Medulla oblongata (tissue), 1 donor: ENCODE data around the gene TSR3.

Experiments
- DNase-seq: peaks from one replicate; pipeline ENCODE4 v3.0.0-alpha.2; 2015; ENCODE audit errors: extremely low spot score

The TSR3 gene

DNA sequence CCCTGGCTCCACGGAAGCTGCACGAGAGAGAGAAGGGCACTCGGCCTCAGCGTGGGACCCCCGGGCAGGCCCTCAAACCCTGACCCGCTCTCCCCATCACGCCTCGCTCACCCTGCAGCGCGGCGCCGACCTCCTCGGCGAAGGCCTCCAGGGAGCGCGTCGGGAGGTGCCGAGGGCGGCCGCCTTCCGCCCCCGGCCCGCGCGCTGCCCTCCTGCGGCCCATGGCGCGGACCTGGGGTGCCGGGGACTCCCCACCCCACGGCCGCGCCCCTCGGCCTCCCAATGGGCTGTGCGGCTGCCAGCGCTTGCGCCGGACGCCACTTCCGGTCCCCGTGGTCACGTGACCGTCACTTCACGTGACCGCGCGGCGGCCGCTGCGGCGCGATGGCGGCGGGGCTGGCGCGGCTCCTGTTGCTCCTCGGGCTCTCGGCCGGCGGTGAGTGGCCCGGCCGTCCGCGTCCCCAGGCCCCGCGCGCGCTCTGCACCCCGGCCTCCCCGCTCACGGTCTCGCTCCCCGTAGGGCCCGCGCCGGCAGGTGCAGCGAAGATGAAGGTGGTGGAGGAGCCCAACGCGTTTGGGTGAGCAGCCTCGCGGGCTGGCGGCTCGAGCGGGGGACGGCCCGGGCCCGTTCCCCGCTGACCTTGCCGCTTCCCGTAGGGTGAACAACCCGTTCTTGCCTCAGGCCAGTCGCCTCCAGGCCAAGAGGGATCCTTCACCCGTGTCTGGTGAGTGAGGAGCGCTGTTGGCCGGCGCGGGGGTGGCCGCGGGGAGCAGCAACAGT, at the start of gene TSR3, which contains the start of gene GNPTG:
Gene TSR3, minus strand, starts transcription at position 297 of the 781 bp plus-strand sequence. Its CDS starts 74 bp downstream, at position 223.
Gene GNPTG, plus strand, starts transcription at position 350 of the 781 bp plus-strand sequence. Its CDS starts 35 bp downstream, at position 385.
- peak; percentile 81 for DNase-seq

DNA sequence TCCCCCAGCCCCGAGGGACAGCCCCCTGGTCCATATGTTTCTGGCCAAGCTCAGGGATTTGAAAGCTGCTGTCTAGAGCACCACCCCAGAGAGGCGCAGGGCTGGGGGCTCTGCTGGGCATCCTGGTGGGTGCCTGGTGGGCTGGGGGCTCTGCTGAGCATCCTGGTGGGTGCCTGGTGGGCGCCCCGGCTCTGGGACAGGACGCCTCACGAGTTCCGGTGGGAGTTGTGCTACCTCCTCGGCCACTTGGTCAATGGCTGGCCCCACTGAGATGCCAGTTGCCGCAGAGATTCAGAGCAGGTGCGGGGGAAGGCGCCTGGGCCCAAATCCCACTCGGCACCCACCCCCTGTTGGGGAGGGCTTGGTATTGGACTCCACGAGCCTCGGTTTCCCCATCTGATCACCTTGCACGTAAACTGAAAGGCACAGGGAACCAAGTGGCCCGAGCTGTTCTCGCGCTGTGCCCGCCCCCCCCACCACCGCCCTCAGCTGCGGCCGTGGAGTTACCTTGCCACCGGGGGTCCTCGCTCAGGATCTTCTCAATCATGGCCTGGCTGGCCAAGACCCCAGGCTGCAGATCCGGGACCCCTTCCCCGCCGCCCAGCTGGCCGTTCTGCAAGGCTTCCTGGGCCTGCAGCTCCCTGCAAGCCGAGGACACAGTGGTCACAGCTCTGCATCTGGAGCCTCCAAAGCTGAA, 49.5 kb upstream of the TSR3 start:
- no peak for DNase-seq

GRCh38 chr16:1398826-1399581, 47.3 kb upstream of the TSR3 start:
- no peak for DNase-seq

DNA sequence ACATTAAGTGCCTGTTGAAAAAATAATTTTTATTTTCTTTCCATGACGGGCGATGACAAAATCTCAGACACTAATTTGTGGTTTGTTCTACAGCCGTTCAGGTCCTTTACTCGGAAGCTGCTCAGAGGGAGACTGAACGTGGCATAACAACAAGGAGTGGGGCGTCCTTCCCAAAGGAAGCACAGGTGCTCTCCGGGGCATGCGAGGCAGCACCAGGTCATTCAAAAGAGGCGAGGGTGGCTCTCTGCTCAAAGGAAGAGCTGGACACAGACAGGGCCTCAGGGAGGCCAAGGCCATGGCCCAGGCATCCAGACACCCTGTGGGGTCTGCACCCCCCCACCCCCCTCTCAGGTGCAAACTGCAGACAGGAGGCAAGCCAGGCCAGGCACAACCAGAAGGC, 46.7 kb upstream of the TSR3 start:
- no peak for DNase-seq

GRCh38 chr16:1397779-1398178, 46.1 kb upstream of the TSR3 start:
- DNase-seq: no peak

DNA sequence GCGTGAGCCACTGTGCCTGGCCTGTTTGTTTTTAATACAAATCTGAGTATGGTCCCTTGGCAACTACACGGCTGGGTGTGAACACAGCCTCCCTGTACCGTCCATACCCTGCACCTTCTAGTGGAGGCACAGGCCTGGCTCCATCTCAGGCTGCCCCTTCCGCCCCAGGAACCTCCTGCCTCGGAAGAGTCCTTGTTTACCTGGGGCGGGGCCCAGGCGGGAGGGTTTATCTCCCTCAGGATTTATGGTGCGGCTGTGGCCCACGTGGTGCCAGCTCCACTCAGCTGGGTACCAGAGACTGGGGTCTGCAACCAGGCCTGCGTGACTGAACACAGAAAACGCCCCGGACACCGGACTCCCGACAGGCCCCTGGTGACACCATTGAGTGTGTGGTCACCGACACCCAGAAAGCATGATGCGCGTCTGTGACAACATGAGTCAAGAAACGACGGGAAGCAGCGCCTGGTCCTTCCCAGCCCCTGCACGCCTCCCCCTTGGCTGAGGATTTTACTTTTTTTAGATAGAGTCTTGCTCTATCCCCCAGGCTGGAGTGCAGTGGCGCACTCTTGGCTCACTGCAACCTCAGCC, 43.9 kb upstream of the TSR3 start:
- DNase-seq: no peak

DNA sequence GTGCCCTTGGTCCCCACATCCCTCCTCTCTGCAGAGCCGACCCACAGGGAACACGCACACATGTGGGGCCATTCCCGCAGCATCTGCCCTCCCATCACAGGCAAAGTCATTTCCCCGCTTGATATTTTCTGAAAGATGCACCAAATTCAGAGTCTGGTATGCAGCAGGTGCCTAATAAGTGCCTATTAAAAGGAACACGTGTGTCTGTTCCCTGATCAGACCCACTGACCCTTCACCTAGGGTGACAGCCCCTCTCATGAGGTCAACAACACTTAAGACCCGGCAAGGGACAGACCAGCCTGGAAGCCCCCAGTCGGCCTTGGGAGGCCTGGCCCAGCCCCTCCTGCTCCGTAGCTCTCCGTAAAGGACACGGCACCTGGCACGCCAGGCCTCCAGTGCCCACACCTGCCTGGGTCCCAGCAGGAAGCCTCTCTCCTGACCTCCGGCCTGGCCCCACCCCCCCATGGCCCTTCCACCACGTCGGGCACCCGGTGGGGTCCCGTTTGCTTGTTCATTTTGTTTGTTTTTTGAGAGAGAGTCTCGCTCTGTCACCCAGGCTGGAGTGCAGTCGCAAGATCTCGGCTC, 42.8 kb upstream of the TSR3 start:
- no peak for DNase-seq

DNA sequence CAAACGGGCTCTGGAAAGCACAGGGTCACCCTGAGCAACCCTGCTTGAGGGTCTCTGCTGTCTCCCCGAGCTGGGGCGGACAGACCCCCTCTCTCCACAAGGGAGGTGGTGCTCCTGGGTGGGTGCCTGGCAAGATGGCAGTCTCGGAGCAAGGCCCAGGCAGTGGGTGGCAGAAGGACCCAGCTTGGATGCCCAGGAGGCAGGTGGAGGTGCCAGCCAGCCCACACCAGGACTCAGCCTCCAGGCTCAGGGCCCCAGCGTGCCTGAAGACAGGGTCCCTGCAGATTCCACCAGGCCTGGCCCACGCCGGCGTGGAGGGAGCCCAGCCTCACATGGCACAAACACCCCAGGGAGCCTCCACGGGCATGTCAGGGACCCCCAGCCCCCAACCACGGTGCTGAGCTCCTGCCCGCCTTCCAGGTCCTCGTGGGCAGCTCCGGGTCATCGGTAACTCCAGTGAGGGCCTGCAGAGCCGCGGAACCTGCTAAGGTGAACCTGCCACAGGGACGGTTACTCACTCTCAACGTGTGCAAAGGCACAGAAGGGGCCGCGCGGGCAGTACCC, 42.0 kb upstream of the TSR3 start:
- DNase-seq: no peak

DNA sequence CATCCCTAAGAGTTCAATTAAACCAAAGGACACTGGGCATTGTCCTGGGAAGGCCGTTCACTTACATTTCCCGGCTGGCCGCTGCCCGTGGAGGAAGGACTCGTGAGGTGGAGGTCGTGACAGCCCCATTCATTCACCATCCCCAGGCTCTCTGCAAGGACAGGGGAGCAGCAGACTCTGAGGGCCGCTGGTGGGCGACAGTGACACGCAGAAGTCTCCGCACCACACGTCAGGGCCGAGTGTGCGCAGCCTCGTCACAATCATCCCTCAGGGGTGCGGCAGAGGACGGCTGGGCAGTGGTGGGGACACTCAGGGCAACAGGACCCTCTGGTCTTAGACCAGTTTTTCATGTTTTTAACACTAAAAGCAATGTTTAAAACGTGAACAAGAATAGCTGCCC, 41.1 kb upstream of the TSR3 start:
- no peak for DNase-seq

GRCh38 chr16:1390239-1390779, 38.6 kb upstream of the TSR3 start:
- no peak for DNase-seq

GRCh38 chr16:1389762-1390161, 38.1 kb upstream of the TSR3 start:
- DNase-seq: no peak

DNA sequence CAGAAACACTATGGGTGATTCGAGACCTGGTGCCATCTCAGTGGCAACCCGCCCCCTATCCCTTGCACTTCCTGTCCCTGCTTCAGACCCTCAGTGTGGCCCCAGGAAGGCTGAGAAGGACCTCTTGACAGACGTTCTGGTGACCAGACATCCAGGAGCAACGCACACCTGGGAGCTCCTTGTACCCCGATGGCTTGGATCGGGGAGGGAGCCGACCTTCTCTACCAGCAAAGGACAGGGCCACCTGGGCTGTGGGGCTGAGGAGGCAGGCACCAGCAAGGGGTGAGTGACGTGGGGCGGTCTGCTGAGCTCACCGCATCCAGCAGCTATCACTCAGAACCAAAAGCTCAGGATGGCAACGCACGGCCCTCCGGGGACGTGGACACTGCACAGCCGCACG, 35.7 kb upstream of the TSR3 start:
- DNase-seq: no peak

- no peak for DNase-seq
Measured at GRCh38 chr16:1385232-1385631, 33.6 kb upstream of the TSR3 start.

GRCh38 chr16:1383556-1383955, 31.9 kb upstream of the TSR3 start:
- no peak for DNase-seq

- no peak for DNase-seq
Measured at GRCh38 chr16:1381612-1382406, 30.1 kb upstream of the TSR3 start.

GRCh38 chr16:1380195-1380594, 28.5 kb upstream of the TSR3 start:
- no peak for DNase-seq

- no peak for DNase-seq
Measured at GRCh38 chr16:1379304-1380076, 27.8 kb upstream of the TSR3 start.

DNA sequence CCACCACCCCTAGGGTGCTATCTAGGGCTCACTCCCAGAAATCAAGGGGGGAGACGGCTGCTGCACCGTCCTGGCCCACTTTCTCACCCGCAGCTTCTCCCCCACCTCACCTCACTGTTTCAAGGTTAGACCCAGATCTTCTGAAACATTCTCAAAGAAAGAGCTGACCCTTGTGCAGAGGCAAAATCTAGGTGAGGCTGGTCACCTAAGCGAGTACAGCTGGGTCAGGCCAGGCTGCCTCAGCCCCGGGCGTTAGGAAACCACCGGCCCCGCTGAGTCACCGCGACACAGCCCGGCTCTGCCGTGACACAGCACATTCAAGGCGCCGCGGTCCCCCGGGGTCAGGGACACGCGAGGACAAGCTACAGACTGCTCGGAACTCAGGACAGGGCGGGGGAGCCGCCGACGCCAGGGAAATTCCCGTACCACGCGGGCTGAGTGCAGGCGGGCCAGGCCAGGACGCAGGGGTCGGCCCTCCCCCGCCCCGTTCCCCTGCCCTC, 27.2 kb upstream of the TSR3 start:
- DNase-seq: peak; percentile 48

DNA sequence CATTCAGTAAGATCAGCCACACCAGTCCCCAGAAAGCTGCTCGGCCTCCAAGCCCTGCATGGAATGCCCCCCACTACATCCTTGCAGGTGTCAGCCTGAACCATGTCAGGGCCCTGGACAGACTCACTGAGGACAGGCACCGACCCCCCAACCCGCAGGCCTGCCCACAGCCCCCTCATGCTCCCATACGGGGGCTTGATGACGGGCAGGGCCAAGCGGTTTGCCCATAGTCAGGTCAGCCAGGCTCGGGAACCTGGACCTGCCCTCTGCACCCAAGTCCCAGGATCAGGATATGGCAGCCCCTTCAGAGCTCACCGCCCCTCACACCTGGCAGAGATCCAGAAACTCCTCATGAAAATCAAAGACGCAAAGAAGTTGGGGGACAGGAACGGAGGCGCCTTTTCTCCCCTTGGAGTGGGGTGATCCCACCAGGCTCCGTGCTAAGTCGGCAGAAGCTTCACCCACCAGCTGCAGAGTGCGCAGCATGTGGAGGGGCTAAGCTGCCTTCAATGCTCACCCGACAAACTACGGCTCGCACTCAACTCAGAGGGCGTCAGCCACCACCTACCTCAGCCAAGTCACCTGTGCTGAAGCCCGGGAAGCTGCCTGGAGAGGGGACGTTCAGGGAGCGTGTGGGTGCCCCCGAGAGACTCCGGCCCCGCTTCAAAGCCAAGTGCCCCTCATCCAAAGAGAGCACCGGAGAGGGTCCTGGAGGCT, 26.6 kb upstream of the TSR3 start:
- no peak for DNase-seq
